Progenitor cell of endocrine pancreas (in vitro differentiated cells): Measurements from ENCODE around the gene GPC3. TPM values are rescaled to one million over a fixed set of nuclear protein-coding genes. Genes with fewer than 3 reads are reported as not detected.

Experiments
- DNase-seq: peaks from one replicate; pipeline ENCODE4 v3.0.0; 2021; ENCODE audit warnings: low spot score; ENCODE audit not compliant: unreplicated experiment
- H3K27ac Mint-ChIP-seq: 2 replicates; pipeline ENCODE4 v1.8.0; 2021; ENCODE audit warnings: mild to moderate bottlenecking, moderate library complexity, mixed read lengths
- H3K27me3 Mint-ChIP-seq: 2 replicates; pipeline ENCODE4 v1.8.0; 2021; ENCODE audit warnings: mixed read lengths
- H3K36me3 Mint-ChIP-seq: 2 replicates; pipeline ENCODE4 v1.8.0; 2022; ENCODE audit warnings: mixed read lengths; ENCODE audit not compliant: insufficient read depth
- H3K4me1 Mint-ChIP-seq: 2 replicates; pipeline ENCODE4 v1.8.0; 2021; ENCODE audit warnings: low read depth, mixed read lengths
- H3K4me3 Mint-ChIP-seq: 2 replicates; pipeline ENCODE4 v1.8.0; 2021; ENCODE audit warnings: low read depth, mild to moderate bottlenecking, moderate library complexity, mixed read lengths
- H3K9me3 Mint-ChIP-seq: 2 replicates; pipeline ENCODE4 v1.8.0; 2021; ENCODE audit warnings: low read depth, mixed read lengths
- total RNA-seq: library from RNA; stranded (reverse); gene quantifications from 2 replicates; pipeline ENCODE4 v1.2.1, GENCODE V29; 2021
- TF ChIP-seq, protein P1 (sequence below): fragments of 200-600 bp; sonication (generic); IDR thresholded peaks from one replicate; pipeline ENCODE4 v1.5.0; 2021; ENCODE audit warnings: antibody characterized with exemption, mild to moderate bottlenecking; ENCODE audit not compliant: unreplicated experiment

The GPC3 gene
- total RNA-seq, 1 donor from 2014 or later: 197 TPM

- DNase-seq: no peak
- no peaks in the 10 kb centered on the region for H3K4me1 Mint-ChIP-seq
- TF ChIP-seq, protein P1, sequence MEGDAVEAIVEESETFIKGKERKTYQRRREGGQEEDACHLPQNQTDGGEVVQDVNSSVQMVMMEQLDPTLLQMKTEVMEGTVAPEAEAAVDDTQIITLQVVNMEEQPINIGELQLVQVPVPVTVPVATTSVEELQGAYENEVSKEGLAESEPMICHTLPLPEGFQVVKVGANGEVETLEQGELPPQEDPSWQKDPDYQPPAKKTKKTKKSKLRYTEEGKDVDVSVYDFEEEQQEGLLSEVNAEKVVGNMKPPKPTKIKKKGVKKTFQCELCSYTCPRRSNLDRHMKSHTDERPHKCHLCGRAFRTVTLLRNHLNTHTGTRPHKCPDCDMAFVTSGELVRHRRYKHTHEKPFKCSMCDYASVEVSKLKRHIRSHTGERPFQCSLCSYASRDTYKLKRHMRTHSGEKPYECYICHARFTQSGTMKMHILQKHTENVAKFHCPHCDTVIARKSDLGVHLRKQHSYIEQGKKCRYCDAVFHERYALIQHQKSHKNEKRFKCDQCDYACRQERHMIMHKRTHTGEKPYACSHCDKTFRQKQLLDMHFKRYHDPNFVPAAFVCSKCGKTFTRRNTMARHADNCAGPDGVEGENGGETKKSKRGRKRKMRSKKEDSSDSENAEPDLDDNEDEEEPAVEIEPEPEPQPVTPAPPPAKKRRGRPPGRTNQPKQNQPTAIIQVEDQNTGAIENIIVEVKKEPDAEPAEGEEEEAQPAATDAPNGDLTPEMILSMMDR: no peak
- H3K27me3 Mint-ChIP-seq: no peaks in the 10 kb centered on the region
- H3K4me3 Mint-ChIP-seq: no peak overlapping the region
- H3K9me3 Mint-ChIP-seq: peaks cover 5% of the 10 kb centered on the region
- H3K27ac Mint-ChIP-seq: no peak overlapping the region
- peaks cover 2% of the 10 kb centered on the region for H3K36me3 Mint-ChIP-seq
Observed at GRCh38 chrX:133609166-133609565, 376.2 kb downstream of the GPC3 start.

DNA sequence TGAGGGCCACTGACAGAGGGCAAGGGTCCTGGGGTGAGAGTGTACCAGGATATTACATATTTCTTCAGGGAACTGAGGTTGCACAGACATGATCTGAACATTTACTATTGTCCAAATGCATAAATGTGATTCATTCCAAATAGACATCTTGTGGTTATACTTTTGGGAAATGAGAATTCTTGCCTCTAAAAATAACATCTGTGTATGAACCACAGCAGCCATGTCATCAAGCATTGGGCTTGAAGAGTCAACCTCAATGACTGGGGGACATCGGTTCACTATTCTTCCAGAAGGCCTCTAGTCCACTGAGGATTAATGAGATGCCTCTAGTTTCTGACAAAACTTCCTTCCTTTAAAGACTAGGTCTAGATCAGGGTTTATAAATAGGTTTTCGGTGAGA, 377.0 kb downstream of the GPC3 start:
- TF ChIP-seq, protein P1: no peak
- H3K27ac Mint-ChIP-seq: no peak overlapping the region

DNA sequence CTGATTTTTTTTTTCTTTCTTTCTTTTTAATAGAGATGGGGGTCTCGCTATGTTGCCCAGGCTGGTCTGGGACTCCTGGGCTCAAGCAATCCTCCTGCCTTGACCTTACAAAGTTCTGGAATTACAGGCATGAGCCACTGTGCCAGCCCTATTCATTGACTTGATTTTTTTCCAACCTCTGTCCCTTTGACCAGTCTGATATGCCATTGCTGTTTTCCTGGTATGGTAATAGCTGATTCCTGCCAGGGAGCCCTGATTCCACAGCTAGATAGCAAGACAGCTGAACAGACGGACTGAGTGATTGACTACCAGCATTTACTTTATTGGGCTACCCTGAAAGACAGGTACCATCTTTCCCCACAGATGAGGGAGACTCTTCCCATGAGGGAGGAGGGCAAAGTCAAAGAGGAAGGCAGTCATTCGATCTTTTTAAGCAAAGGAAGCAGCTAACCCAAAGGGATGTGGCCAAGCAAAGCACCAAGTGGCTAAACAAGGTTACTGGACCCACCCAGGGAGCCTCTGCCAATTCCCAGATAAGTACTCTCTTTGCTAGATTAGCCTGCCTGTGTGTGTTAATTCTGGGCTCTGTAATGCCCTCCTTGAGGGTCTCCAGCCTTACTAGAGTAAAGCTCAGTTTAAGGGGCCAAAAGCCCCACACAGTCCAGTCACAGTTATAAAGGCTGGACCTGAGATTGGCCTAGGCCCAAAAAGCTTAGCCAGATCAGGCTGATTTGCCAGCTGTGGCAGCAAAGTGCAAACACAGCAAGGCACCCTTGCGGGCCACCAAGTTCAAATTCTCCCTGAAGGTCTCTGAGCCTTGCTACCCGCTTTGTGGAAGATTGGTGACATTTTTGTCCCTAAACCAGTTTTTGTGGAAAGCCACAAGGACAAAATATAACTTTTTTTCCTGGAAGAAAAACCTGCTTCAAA, 377.7 kb downstream of the GPC3 start:
- no peaks in the 10 kb centered on the region for H3K27me3 Mint-ChIP-seq
- no peak for DNase-seq
- H3K4me3 Mint-ChIP-seq: no peak overlapping the region
- TF ChIP-seq, protein P1: no peak
- no peaks in the 10 kb centered on the region for H3K9me3 Mint-ChIP-seq
- no peak overlapping the region for H3K27ac Mint-ChIP-seq
- H3K4me1 Mint-ChIP-seq: no peaks in the 10 kb centered on the region
- H3K36me3 Mint-ChIP-seq: no peaks in the 10 kb centered on the region

More for the DNA sequence above, 377.0 kb downstream of the GPC3 start:
- Mint-ChIP-seq H3K4me3 (no peak overlapping the region), H3K36me3 (no peaks in the 10 kb centered on the region), H3K27me3 (no peaks in the 10 kb centered on the region), H3K4me1 (no peaks in the 10 kb centered on the region), H3K9me3 (no peaks in the 10 kb centered on the region)
- no peak for DNase-seq

GRCh38 chrX:133606990-133607389, 378.4 kb downstream of the GPC3 start:
- Mint-ChIP-seq H3K4me3 (no peak overlapping the region), H3K4me1 (no peaks in the 10 kb centered on the region), H3K36me3 (peaks cover under 1% of the 10 kb centered on the region), H3K27ac (no peak overlapping the region), H3K27me3 (no peaks in the 10 kb centered on the region), H3K9me3 (no peaks in the 10 kb centered on the region)
- DNase-seq: no peak
- TF ChIP-seq, protein P1: no peak

GRCh38 chrX:133604801-133605200, 380.6 kb downstream of the GPC3 start:
- TF ChIP-seq, protein P1: no peak
- H3K4me1 Mint-ChIP-seq: peaks cover 7% of the 10 kb centered on the region
- H3K4me3 Mint-ChIP-seq: no peak overlapping the region
- peaks cover 2% of the 10 kb centered on the region for H3K36me3 Mint-ChIP-seq
- DNase-seq: no peak
- H3K27me3 Mint-ChIP-seq: no peaks in the 10 kb centered on the region
- H3K9me3 Mint-ChIP-seq: no peaks in the 10 kb centered on the region
- no peak overlapping the region for H3K27ac Mint-ChIP-seq
